Skin epidermis (tissue), 12 donors: ENCODE results near the gene SLC22A23.

ENCODE experiments used
- H3K27ac ChIP-seq, 21 experiments: fragments of 200-600 bp; sonication (generic) in 11 of 21; one replicate each; pipeline ENCODE4 v1.5.0; 2020; ENCODE audit warnings: mild to moderate bottlenecking in 3 of 21, inconsistent platforms in 2 of 21, moderate library complexity in 2 of 21
- H3K4me3 ChIP-seq, 7 experiments: fragments of 200-600 bp; sonication (generic) in 2 of 7; one replicate each; pipeline ENCODE4 v1.5.0; 2020; ENCODE audit warnings: inconsistent platforms in 2 of 7, mild to moderate bottlenecking in 2 of 7, moderate library complexity in 1 of 7

Gene SLC22A23

DNA sequence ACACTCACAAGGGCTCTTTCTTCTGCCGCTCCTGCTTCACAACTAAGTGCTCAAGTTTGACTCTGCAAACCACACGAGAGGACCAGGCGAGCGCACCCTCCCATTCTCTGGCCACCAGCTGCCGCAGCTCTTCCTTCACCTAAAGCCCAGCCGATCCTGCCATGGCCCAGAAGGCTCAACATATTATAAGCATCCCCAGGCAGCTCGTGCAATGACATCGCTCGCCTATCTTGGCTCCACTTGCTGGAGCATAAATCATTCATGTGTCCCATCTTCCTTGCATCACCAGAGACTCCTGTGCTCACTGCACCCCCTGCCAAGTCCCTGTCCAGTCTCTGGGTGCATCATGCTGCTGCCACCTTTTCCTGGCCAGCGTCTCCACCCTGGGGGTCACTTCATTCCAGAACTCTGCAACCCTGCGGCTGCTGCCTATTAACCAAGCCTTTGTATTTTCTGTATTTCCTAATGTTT, 139.1 kb downstream of the SLC22A23 start:
- Histone ChIP-seq H3K27ac (no peak overlapping the region), H3K4me3 (no peak overlapping the region)

DNA sequence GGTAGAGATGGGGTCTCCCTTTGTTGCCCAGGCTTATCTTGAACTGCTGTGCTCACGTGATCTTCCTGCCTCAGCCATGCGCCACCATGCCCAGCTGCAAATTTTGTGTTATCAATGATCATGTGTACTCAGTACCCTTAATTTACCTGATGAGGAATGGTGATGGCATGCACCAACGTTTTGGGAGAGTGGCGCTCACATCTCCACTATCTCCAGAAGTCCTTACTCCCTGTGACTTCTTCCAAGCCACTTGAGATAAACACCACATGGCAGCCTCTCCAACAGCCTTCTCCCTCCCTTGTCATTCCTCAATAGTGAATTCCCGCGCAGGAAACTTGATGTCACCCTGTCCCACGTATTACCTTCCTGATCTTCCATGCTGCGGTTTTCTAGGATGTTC, 140.0 kb downstream of the SLC22A23 start:
- H3K4me3 ChIP-seq, result no peak overlapping the region
- H3K27ac ChIP-seq, result no peak overlapping the region

DNA sequence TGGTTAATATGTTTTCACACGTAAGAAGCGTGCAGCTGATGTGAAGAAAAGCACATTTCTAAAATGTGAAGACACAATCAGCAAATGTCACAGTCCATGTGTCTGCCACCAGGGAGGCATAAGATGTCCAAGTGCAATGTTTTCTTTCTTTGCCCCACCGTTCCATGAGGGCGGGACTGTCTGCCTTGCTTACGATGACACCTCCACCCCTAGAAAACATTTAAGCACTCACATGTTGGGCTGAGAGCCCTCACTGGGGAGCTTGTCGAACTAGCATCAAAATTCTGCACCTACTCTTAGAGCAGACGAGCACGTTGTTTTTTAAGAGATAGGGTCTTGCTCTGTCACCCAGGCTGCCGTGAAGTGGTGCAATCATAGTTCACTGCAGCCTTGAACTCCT, 140.5 kb downstream of the SLC22A23 start:
- Histone ChIP-seq H3K4me3 (no peak overlapping the region), H3K27ac (no peak overlapping the region)

DNA sequence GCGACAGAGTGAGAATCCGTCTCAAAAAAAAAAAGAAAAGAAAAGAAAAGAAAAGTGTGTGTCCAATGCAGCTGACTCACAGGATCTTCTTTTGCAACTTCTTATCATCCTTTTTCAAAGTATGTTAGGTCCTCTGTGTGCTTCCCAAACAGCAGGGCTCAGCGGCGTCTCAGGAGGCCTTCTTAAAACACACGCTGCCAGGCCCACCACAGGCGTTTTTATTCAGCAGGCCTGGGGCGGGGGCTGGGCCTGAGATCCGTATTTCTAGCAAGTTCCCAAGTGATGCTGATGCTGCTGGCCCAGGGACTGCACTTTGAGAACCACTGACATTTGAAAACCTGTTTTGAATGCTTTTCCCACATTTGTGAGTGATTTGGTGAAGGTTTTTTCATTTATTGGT, 141.0 kb downstream of the SLC22A23 start:
- no peak overlapping the region for H3K27ac ChIP-seq
- no peak overlapping the region for H3K4me3 ChIP-seq

DNA sequence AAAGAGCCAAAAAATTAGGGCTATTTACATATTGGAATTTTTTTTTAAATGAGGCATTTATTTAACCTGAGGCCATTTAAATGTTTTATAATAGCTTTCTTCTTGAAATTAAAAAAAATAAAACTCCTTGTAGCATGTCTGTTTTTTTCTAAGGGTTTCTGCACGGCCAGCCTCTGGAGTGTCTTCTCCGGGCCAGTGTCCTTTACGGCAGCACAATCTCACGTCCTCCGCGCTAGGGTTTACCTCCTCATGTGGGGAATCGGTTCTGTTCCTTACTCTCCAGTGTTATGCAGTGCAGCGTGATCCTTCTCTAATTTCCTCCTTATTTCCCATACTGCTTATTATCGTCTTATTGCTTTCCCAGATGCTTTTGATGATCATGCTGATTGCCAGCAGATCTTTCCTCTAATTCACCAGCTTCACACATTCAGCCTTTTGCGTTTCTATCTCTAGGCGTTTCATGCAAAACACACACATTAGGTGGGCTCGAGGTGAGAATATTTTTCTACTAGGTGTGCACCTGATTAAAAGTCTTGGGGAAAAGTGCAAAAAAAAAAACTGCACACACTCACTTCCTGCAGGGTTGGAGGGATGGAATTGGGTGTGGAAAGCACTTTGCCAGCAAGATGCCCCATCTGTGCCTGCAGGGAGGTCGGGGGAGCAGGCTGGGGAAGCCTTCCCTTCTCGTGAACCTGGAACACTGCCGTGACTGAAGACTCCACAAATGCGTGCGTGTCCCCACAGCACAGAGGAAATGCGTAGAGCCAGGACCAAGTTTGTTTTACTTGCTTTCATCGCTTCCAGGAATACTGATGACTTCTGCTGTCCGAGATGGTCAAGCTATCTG, 142.0 kb downstream of the SLC22A23 start:
- Histone ChIP-seq H3K27ac (no peak overlapping the region), H3K4me3 (no peak overlapping the region)

DNA sequence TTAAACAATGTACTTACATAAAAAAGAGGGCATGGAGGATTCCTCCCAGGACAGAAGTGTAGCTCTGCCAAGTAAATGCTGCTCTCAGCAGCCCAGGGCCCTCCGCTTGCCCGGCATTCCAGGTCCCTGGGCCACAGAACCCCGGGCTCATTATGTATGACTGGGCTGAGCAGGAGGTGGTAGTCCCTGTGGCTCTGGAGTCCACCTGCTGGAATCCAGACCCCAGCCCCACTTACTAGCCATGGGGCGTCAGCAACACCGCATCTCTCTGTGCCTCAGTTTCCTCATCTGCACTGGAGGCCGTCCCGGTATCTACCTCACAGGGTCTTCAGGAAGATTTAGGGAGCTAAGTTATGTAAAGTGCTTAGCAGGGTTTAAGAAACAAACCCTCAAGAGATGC, 142.7 kb downstream of the SLC22A23 start:
- H3K4me3 ChIP-seq, result no peak overlapping the region
- H3K27ac ChIP-seq, result no peak overlapping the region

DNA sequence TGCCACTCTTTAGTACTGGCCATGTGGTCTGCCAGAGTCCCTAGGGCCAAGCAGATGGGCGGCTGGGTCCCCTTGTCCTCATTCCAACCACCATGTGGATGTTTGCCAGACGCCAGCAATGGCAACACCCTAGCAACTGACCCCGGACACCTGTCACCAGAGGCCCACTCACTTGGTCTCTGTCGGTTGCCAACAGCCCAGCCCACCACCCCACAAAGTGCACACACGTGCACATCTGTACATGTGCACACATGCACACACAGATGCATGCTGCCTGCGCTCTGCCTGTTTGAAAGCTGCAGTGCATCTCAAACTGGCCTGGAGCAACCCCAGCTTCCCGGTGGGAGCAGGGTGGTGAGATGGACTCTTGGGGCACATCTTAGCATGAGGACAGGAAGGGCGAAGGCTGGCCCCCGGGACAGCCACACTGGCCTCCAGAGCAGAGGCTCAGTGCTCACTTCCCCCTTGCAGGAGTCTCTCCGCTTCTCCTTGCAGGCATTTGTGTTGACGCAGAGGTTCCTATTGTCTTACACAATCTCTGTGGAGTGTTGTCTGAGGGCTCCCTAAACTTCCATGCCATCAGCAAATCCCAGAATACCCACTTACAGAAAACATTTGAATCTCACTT, 144.1 kb downstream of the SLC22A23 start:
- no peak overlapping the region for H3K4me3 ChIP-seq
- no peak overlapping the region for H3K27ac ChIP-seq

DNA sequence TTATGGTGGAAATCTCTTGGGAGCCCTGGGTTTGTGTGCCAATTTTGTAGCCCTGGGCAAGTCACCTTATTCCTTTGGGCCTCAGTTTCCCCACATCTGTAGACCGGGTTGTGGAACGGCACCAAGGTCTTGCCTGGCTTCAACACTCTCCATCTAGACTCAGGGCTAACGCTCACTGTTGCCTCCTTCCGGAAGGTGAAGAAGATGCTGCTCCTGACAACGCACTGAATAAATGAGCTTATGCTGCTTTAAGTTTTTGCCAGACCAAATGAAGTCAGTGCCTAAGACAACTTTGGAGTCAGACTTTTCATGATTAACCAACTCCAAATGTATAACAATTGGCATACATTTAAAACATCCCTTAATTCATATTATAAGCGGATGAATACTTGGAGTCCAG, 145.0 kb downstream of the SLC22A23 start:
- no peak overlapping the region for H3K27ac ChIP-seq
- no peak overlapping the region for H3K4me3 ChIP-seq

DNA sequence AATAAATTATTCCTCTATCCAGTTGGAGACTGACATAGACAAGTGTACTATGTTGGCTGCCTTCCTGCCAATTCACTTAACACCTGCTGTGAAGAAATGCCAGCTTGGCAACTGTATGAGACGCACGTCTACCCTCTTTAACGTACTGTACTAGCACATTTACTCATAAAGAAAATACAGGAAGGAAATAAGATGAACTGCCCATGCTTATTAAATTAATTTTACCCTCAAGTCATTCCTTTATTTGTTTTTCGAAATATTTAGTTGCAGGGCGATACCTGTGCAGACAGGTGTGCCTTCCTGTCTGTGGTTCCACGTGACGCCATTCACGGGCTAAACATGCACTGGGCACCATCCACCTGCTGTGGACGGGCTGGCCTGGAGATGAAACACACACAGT, 146.1 kb downstream of the SLC22A23 start:
- no peak overlapping the region for H3K4me3 ChIP-seq
- H3K27ac ChIP-seq, result no peak overlapping the region

DNA sequence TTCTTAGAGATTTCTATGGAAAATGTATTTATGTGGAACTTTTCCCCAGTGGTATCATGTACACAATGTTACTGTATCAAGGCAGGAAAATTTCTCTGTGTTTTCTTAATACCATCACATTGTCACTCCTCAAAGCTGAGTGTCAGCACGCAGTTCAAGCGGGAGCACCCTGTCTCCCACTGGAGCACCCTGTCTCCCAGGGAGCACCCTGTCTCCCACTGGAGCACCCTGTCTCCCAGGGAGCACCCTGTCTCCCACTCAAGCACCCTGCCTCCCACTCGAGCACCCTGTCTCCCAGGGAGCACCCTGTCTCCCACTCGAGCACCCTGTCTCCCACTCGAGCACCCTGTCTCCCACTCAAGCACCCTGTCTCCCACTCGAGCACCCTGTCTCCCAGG, 146.8 kb downstream of the SLC22A23 start:
- no peak overlapping the region for H3K27ac ChIP-seq
- H3K4me3 ChIP-seq, result no peak overlapping the region

DNA sequence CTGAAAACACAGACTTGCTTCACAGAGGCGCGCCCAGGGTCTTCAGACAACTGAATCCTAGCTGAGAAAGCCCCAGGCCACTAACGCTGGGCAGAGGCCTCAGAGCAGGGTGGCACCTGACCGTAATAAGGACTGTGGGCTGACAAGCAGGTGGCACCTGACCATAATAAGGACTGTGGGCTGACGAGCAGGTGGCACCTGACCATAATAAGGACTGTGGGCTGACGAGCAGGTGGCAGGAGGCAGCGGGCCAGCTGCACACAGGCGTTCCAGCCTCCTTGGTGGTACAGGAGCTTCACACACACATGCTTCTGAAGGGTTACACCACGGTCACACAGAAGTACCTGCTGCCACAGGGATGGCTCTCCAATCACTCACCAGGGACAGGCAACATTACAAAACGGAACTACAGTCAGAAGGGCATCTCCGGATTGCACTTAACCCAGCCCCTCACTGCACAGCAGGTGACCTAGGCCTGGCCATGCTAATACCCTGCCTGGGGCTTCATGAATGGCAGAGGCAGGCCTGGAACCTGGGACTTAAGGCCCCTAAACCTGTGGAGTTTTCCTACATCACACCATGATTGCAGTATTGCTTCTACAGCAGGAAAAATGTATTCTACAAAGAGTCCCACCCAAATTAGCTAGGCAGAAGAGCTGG, 147.3 kb downstream of the SLC22A23 start:
- no peak overlapping the region for H3K27ac ChIP-seq
- H3K4me3 ChIP-seq, result no peak overlapping the region

DNA sequence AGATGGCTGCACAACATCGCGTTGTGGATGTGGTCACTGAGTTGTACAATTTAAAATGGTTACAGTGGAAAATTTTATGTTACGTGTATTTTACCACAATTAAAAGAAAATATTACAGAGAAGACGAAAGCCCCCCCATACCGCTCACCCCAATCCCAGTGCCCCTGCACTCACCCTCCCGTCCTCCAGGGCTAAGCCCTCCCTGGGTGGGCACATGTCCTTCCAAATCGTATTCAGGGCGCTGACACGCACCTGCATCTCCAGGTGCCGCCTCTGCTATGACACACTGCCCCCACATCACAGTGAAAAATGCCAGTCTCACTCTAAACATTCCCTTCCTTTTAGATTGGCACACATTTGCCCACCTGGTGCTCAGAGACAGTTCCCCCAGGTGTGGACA, 148.7 kb downstream of the SLC22A23 start:
- Histone ChIP-seq H3K4me3 (no peak overlapping the region), H3K27ac (no peak overlapping the region)

DNA sequence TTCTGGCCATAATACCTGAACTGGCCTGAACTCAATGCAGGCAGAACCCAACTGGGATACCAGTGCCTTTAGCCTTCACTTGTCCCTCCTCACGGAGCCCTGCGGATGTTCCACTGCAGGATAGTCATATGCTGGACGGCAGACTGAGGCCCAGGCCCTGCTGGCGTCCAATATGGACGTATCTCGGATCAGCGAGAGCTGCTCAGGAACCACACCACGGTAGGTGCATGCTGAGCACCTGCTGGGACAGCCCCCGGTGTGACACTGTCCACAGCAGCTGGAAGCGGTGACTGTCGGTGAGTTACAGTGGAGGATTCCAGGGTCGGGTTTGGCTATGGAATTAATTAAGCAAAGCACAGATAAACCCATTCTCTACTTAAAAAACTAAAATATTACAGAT, 149.4 kb downstream of the SLC22A23 start:
- Histone ChIP-seq H3K27ac (no peak overlapping the region), H3K4me3 (no peak overlapping the region)

DNA sequence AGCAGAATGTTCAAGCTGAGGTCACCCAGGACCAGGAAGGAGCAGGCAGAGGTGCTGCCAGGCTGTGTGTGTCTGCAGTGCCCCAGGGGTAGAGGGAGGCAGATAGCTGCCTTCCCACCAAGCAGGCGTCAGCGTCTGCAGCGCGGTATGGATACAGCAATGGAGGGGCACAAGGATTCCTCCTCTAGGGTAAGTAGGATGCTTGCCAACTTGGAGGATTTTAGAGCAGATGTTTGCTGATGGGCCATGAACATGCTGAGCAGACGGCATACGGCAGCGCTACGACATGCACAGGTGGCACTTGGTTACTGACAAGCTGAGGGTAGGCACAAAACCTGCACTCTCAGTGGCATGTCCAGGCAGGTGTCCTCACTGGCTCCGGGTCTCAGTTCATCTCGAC, 150.0 kb downstream of the SLC22A23 start:
- Histone ChIP-seq H3K4me3 (no peak overlapping the region), H3K27ac (no peak overlapping the region)

DNA sequence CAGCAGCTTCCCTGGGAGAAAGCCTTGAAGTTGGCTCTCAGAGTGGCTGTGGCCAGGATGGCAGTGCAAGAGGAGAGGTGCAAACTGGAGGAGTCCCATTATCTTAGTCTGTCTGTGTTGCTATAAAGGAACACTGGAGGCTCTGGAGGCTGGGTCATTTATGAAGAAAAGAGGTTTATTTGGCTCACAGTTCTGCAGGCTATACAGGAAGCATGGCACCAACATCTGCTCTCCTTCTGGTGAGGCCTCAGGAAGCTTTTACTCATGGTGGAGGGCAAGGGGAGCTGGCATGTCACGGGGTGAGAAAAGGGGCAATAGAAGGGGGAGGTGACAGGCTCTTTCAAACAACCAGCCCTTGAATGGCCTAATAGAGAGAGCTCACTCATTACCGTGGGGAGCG, 151.0 kb downstream of the SLC22A23 start:
- no peak overlapping the region for H3K4me3 ChIP-seq
- H3K27ac ChIP-seq, result no peak overlapping the region

DNA sequence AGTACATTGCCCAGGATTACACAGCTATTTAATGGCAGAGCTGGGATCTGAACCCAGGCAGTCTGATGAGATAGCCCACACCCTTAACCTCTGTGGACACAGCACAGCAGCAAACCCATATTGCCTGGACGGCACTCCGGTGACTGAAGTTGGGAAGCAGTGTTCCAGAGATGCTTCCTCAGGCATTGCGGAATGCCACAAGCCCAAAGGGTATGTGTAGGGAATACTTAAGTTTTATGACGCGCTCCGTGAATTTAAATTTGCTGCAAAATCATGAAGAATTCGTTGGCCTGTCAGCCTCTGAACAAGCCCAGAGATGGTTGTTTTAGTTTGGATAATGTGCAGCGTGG, 151.7 kb downstream of the SLC22A23 start:
- no peak overlapping the region for H3K27ac ChIP-seq
- H3K4me3 ChIP-seq, result no peak overlapping the region

DNA sequence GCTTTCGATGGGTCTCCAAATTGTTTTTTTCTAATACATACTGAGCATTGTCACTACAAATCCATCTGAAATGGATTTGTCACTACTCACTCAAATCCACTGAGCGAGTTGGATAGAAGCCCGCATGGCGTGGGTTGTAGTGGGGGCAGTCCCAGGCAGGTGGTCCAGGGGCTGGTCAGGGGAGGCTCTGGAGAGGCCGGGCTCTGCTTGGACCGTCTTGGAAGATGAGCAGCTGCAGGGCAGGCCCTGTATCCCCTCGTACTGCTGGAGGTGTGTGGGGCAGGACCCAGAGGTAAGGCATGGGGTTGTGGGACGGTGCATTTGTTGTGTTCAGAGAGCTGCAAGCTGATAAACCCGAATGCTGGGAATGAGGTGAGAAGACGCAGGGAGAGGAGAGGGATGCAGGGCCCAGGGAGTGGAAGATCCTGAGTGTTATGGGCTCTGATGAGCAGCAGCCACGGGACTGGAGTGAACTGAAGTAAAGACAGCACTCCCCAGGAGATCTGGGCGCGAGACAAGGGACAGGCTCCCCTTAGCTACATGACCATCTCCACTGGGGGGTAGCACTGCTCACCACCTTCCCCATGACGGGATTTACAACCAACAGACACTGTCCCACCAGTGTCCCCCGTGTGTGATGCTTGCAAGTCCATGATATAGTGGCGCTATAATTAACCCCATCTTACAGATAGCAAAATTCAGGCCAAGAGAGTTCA, 152.2 kb downstream of the SLC22A23 start:
- Histone ChIP-seq H3K27ac (no peak overlapping the region), H3K4me3 (no peak overlapping the region)

DNA sequence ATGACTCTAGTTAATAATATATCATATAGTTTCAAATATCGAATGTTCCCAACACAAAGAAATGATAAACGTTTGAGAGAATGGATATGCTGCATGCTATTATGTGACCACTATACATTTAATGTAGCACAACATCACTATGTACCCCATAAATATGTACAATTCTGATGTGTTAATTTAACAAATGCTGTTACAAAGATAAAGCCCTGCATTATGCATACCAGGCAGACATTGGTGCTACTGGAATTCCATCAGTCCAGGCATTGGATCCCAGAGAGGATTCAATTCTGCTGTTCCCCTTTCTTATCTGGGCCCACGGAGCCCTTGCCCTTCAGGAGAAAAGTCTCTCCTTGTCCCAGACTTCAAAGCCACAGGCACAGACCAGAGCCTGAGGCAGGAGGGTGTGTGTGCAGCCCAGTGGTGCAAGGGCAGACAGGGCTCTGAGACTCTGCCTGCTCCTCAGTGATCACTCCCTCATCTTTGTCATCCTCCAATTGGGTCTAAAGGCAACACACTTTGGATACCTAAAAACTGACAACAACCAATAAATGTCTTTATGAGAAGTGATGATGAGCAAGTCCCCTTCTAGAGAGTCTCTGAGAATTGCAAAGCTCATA, 152.9 kb downstream of the SLC22A23 start:
- no peak overlapping the region for H3K27ac ChIP-seq

DNA sequence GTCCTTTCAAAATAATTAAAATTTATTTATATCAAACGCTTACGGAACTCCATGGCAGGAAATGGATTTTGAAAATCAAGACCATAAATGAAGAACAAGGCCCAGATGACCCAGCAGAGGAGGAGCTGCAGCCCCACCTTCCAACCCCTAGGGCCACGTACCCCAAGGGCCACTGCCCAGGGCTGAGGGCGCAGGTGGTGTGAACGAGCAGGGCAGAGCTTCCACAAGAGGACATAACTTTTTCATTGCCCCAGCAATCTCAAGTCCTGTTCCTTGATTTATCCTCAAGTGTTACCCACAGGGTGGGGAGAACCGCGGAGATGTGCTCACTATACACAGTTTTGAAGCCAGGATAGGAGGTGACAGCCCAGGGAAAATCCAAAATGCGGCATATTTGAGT, 155.3 kb downstream of the SLC22A23 start:
- Histone ChIP-seq H3K4me3 (no peak overlapping the region), H3K27ac (no peak overlapping the region)

More for the DNA sequence above, 152.9 kb downstream of the SLC22A23 start:
- H3K4me3 ChIP-seq, result no peak overlapping the region

DNA sequence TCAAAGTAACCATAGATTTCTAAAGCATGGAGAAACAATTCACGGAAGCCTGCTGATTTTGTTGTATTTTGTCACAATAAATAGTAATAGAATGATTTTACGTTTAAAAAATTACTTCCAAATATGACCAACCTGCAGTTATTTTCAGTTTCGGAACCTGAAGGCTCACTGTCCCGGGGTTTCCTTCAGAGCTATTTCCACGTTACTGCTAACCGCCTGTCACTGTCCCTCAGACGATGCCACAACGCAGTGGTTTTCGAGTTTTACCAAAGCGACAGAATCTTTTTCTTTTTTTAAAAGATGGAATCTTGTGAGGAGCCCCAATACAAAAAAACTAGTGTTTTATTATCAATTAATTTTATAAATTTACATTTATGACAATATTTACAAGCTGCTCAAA, 157.6 kb downstream of the SLC22A23 start:
- H3K27ac ChIP-seq, result no peak overlapping the region
- H3K4me3 ChIP-seq, result no peak overlapping the region
